Endothelial cell of umbilical vein (primary cell): ENCODE data around the gene PUS3. TPM values are rescaled to one million over a fixed set of nuclear protein-coding genes. Genes with fewer than 3 reads are reported as not detected.

ENCODE experiments used
- BruUV-seq: library from RNA; stranded (reverse); fragments of 400-500 nt; replicated peaks from 2 replicates; lab custom pipeline; 2021; lab: Mats Ljungman, UMichigan
- CTCF ChIA-PET: fragments of 300-600, 350-600 bp; sonication (Branson Sonifier 250); formaldehyde crosslinking; loops from one replicate; lab custom pipeline; 2021; ENCODE audit warnings: antibody characterized with exemption, inconsistent platforms; lab: Charles Lee
- POLR2A ChIA-PET: fragments of 300-600, 350-600 bp; sonication (Branson Sonifier 250); formaldehyde crosslinking; loops from one replicate; lab custom pipeline; 2021; ENCODE audit warnings: antibody characterized with exemption, inconsistent platforms; lab: Charles Lee
- DNase-seq: peaks from one replicate; pipeline ENCODE4 v3.0.0-alpha.2; 2011; ENCODE audit warnings: low read depth, low spot score
- FAIRE-seq: peaks from 2 replicates; lab custom pipeline; 2011; peaks lifted over from hg19 to GRCh38; lab: Jason Lieb, UNC
- H2AFZ ChIP-seq: 2 replicates; pipeline ENCODE4 v1.6.0; 2012; ENCODE audit warnings: low read depth, low read length, control low read depth, inconsistent platforms
- H3K27ac ChIP-seq: 2 replicates; pipeline ENCODE4 v1.5.1; 2011; ENCODE audit warnings: low read depth, mild to moderate bottlenecking, control low read depth, low read length, moderate library complexity; ENCODE audit not compliant: insufficient read depth
- H3K27me3 ChIP-seq, 2 experiments: 2 replicates each; pipeline versions ENCODE4 v1.6.0 to v1.6.1; 2011; ENCODE audit warnings: low read length in 2 of 2, mixed read lengths in 1 of 2; ENCODE audit not compliant: control insufficient read depth in 2 of 2, insufficient read depth in 2 of 2
- H3K36me3 ChIP-seq, 2 experiments: 2 replicates in 1 of 2; 3 replicates in 1 of 2; pipeline ENCODE4 v1.5.1; 2011; ENCODE audit warnings: low read length in 2 of 2, mild to moderate bottlenecking in 1 of 2, moderate library complexity in 1 of 2; ENCODE audit not compliant: control insufficient read depth in 2 of 2, insufficient read depth in 2 of 2; ENCODE audit errors: extremely low read depth in 1 of 2
- H3K4me1 ChIP-seq: 3 replicates; pipeline ENCODE4 v1.5.1; 2011; ENCODE audit warnings: mild to moderate bottlenecking, low read length; ENCODE audit not compliant: control insufficient read depth, insufficient read depth; ENCODE audit errors: extremely low read depth
- H3K4me2 ChIP-seq: 2 replicates; pipeline ENCODE4 v1.6.1; 2011; ENCODE audit warnings: low read length, control low read depth, mixed read lengths; ENCODE audit not compliant: insufficient read depth
- H3K4me3 ChIP-seq, 3 experiments: fragments of 200-600 bp in 1 of 3; sonication (generic), shearing (Covaris generic) in 1 of 3; replicated peaks in 1 of 3; 2 replicates each; pipeline ENCODE4 v1.5.1; 2011 to 2016; ENCODE audit warnings: control low read depth in 3 of 3, low read length in 3 of 3, mild to moderate bottlenecking in 2 of 3, inconsistent platforms in 1 of 3, low read depth in 1 of 3, moderate library complexity in 1 of 3; ENCODE audit not compliant: insufficient read depth in 1 of 3
- H3K79me2 ChIP-seq: 2 replicates; pipeline ENCODE4 v1.6.0; 2012; ENCODE audit warnings: low read length, inconsistent platforms; ENCODE audit not compliant: control insufficient read depth, insufficient read depth
- H3K9ac ChIP-seq: replicated peaks from 2 replicates; pipeline ENCODE3; 2011; ENCODE audit warnings: low read length, control low read depth; ENCODE audit not compliant: insufficient read depth; ENCODE audit errors: extremely low read depth
- H3K9me1 ChIP-seq: replicated peaks from 3 replicates; pipeline ENCODE4 v1.6.0; 2011; ENCODE audit warnings: mild to moderate bottlenecking, low read length; ENCODE audit not compliant: control insufficient read depth, insufficient read depth; ENCODE audit errors: extremely low read depth
- H3K9me3 ChIP-seq: replicated peaks from 2 replicates; pipeline ENCODE4 v1.5.1; 2012; ENCODE audit warnings: low read length, inconsistent platforms; ENCODE audit not compliant: control insufficient read depth, insufficient read depth
- H4K20me1 ChIP-seq: replicated peaks from 2 replicates; pipeline ENCODE3; 2011; ENCODE audit warnings: mild to moderate bottlenecking, low read length; ENCODE audit not compliant: control insufficient read depth, insufficient read depth; ENCODE audit errors: extremely low read depth
- CTCF ChIP-seq, 2 donors: IDR thresholded peaks; 1 replicate in 1 of 2; 2 replicates in 1 of 2; pipeline ENCODE4 v1.5.1; 2011; ENCODE audit warnings: low read length in 2 of 2, mild to moderate bottlenecking in 2 of 2, moderate library complexity in 2 of 2, control low read depth in 1 of 2, inconsistent platforms in 1 of 2, low read depth in 1 of 2; ENCODE audit not compliant: insufficient read depth in 1 of 2; ENCODE audit errors: extremely low read depth in 1 of 2
- EZH2 ChIP-seq: IDR thresholded peaks from 2 replicates; pipeline ENCODE4 v1.6.1; 2012; ENCODE audit warnings: borderline replicate concordance, low read depth, mild to moderate bottlenecking, moderate library complexity, low read length, inconsistent platforms; ENCODE audit not compliant: severe bottlenecking
- FOS ChIP-seq: IDR thresholded peaks from 2 replicates; pipeline ENCODE4 v1.6.1; 2011; ENCODE audit warnings: mild to moderate bottlenecking, low read length, moderate library complexity, borderline replicate concordance; ENCODE audit not compliant: insufficient read depth
- GATA2 ChIP-seq: IDR thresholded peaks from 2 replicates; pipeline ENCODE4 v1.7.0; 2011; ENCODE audit warnings: low read depth, mild to moderate bottlenecking, moderate library complexity, mixed read lengths, low read length; ENCODE audit not compliant: insufficient read length, insufficient read depth
- JUN ChIP-seq: IDR thresholded peaks from 2 replicates; pipeline ENCODE4 v1.6.1; 2011; ENCODE audit warnings: borderline replicate concordance, low read depth; ENCODE audit not compliant: insufficient read length, insufficient read depth
- MAX ChIP-seq: IDR thresholded peaks from 2 replicates; pipeline ENCODE4 v1.6.1; 2011; ENCODE audit not compliant: insufficient read depth, insufficient read length
- MYC ChIP-seq: IDR thresholded peaks from one replicate; pipeline ENCODE4 v1.6.1; 2011; ENCODE audit warnings: mild to moderate bottlenecking, low read depth, low read length
- POLR2A ChIP-seq: IDR thresholded peaks from 2 replicates; pipeline ENCODE4 v1.6.1; 2012; ENCODE audit warnings: low read depth, mild to moderate bottlenecking, control low read depth, low read length
- POLR2AphosphoS5 ChIP-seq: IDR thresholded peaks from 2 replicates; pipeline ENCODE4 v1.6.1; 2012; ENCODE audit warnings: low read depth, mild to moderate bottlenecking, control low read depth, low read length, moderate library complexity; ENCODE audit not compliant: insufficient read depth
- dilution Hi-C: fragments of 300-500 bp; cut with MboI; formaldehyde crosslinking; loops from one replicate; pipeline ENCODE4 v1.15.0; 2019; ENCODE audit warnings: low sequenced_read_pairs; ENCODE audit not compliant: extremely low pct_ligation_motif_present
- intact Hi-C: fragments of 100-400 bp; cut with micrococcal nuclease; formaldehyde crosslinking; loops from one replicate; pipeline ENCODE4 v1.10.0; 2022
- polyA plus RNA-seq, 4 experiments: library from polyadenylated mRNA; depleted of rRNA in 3 of 4; stranded (reverse) in 3 of 4; unstranded in 1 of 4; fragments of >200 nt; gene quantifications; 2 replicates each; pipeline versions ENCODE4 v1.2.1 to v1.2.3, GENCODE V29; 2011 to 2012; ENCODE audit warnings: missing spikeins in 1 of 4
- total RNA-seq: library from RNA; stranded (reverse); gene quantifications from 2 replicates; pipeline ENCODE4 v1.2.3, GENCODE V29; 2021

Gene PUS3
- total and polyA plus RNA-seq, 2 donors (not counting 3 experiments of a cell fraction or from before 2014, with no cell fraction given): 5.1 to 10.3 TPM

- H3K4me3 ChIP-seq: no peak overlapping the region
- no TSS peak for BruUV-seq
- DNase-seq (no peak), FAIRE-seq (no peak)
- no peak overlapping the region for H3K9ac ChIP-seq
- TF ChIP-seq POLR2A: no peak
- TF ChIP-seq GATA2: no peak
- TF ChIP-seq POLR2AphosphoS5: no peak
- no peak for TF ChIP-seq EZH2
- TF ChIP-seq CTCF (IDR thresholded peaks at IDR 0.05; ENCODE audit: extremely low read depth in 1 of 2, insufficient read depth in 1 of 2, low read depth in 1 of 2, low read length in 2 of 2): no peak
- no peak for TF ChIP-seq MYC
- no peak for TF ChIP-seq FOS
- TF ChIP-seq JUN: no peak
- TF ChIP-seq MAX: no peak
- H3K4me2 ChIP-seq: no peak overlapping the region
- H3K9me3 ChIP-seq: no peaks in the 10 kb centered on the region
- ChIA-PET POLR2A (no interaction called here), CTCF (interaction anchor here (1.0 kb wide), 1 partner anchor 262 kb away, joined by 3 read pairs; no protein-coding TSS in a partner anchor)
- no peaks in the 10 kb centered on the region for H4K20me1 ChIP-seq
- H2AFZ ChIP-seq: no peak overlapping the region
- peaks cover 2% of the 10 kb centered on the region in 2 experiments for H3K27me3 ChIP-seq
- H3K9me1 ChIP-seq: no peaks in the 10 kb centered on the region
- intact Hi-C loops (no loop called here), dilution Hi-C loops (no loop called here)
- H3K79me2 ChIP-seq: no peaks in the 10 kb centered on the region
- H3K27ac ChIP-seq: no peak overlapping the region
- H3K4me1 ChIP-seq: no peaks in the 10 kb centered on the region
- no peaks in the 10 kb centered on the region for H3K36me3 ChIP-seq
Observed at GRCh38 chr11:125931668-125932067, 28.7 kb upstream of the PUS3 start.
